GM18951 (cell line): ENCODE results near the gene FBP2.
"Not testable (repeated sequence)": the region's sequence is repeated elsewhere in the genome, so short reads cannot be mapped to it uniquely, and the experiment has no call there.

Source experiments
- POLR2A ChIP-seq: IDR thresholded peaks from 4 replicates; pipeline ENCODE4 v1.6.1; 2011; ENCODE audit warnings: mild to moderate bottlenecking; ENCODE audit not compliant: insufficient read length, insufficient read depth; ENCODE audit errors: extremely low read depth
- in situ Hi-C: fragments of 300-500 bp; cut with MboI; formaldehyde crosslinking; loops from one replicate; pipeline ENCODE4 v1.12.0; 2022; ENCODE audit warnings: low sequenced_read_pairs, mixed read lengths, inconsistent platforms; ENCODE audit not compliant: unreplicated experiment

The FBP2 gene

GRCh38 chr9:94591876-94592275, 1.7 kb downstream of the FBP2 start:
- no peak for TF ChIP-seq POLR2A
- in situ Hi-C loops, result no loop called here

- in situ Hi-C loops, result not testable (repeated sequence)
Measured at GRCh38 chr9:94591046-94591545, 2.5 kb downstream of the FBP2 start.

GRCh38 chr9:94588681-94589080, 4.9 kb downstream of the FBP2 start:
- TF ChIP-seq POLR2A, result no peak
- in situ Hi-C loops, result no loop called here

- in situ Hi-C loops, result no loop called here
- TF ChIP-seq POLR2A, result no peak
Measured at GRCh38 chr9:94586814-94587213, 6.8 kb downstream of the FBP2 start.

GRCh38 chr9:94586316-94586715, 7.3 kb downstream of the FBP2 start:
- in situ Hi-C loops, result no loop called here
- no peak for TF ChIP-seq POLR2A

- TF ChIP-seq POLR2A, result no peak
- in situ Hi-C loops, result no loop called here
Measured at GRCh38 chr9:94584555-94584954, 9.1 kb downstream of the FBP2 start.

GRCh38 chr9:94581728-94582127, 11.9 kb downstream of the FBP2 start:
- TF ChIP-seq POLR2A, result no peak

GRCh38 chr9:94577571-94577970, 16.1 kb downstream of the FBP2 start:
- no peak for TF ChIP-seq POLR2A
- in situ Hi-C loops, result no loop called here

More at GRCh38 chr9:94581728-94582127, 11.9 kb downstream of the FBP2 start:
- in situ Hi-C loops, result no loop called here

GRCh38 chr9:94577036-94577435, 16.6 kb downstream of the FBP2 start:
- in situ Hi-C loops, result no loop called here
- TF ChIP-seq POLR2A, result no peak

GRCh38 chr9:94576131-94576530, 17.5 kb downstream of the FBP2 start:
- in situ Hi-C loops, result no loop called here
- no peak for TF ChIP-seq POLR2A

GRCh38 chr9:94568972-94569712, 24.5 kb downstream of the FBP2 start:
- no peak for TF ChIP-seq POLR2A
- in situ Hi-C loops, result no loop called here

- no peak for TF ChIP-seq POLR2A
- in situ Hi-C loops, result no loop called here
Measured at GRCh38 chr9:94568250-94568889, 25.3 kb downstream of the FBP2 start.

- no peak for TF ChIP-seq POLR2A
- in situ Hi-C loops, result no loop called here
Measured at GRCh38 chr9:94567271-94567670, 26.4 kb downstream of the FBP2 start.

GRCh38 chr9:94566550-94566949, 27.1 kb downstream of the FBP2 start:
- in situ Hi-C loops, result no loop called here
- TF ChIP-seq POLR2A, result no peak

- in situ Hi-C loops, result not testable (repeated sequence)
Measured at GRCh38 chr9:94564279-94564678, 29.3 kb downstream of the FBP2 start.

GRCh38 chr9:94563548-94563947, 30.1 kb downstream of the FBP2 start:
- in situ Hi-C loops, result no loop called here
- TF ChIP-seq POLR2A, result no peak
